Stomach (tissue), 9 donors: ENCODE measurements around the gene DOC2B. TPM values are rescaled to one million over a fixed set of nuclear protein-coding genes. Genes with fewer than 3 reads are reported as not detected.
A peak's percentile ranks its signal among the peaks of the same experiment; 100 is the strongest.
"Not testable (repeated sequence)": the region's sequence is repeated elsewhere in the genome, so short reads cannot be mapped to it uniquely, and the experiment has no call there.

Experiments used
- DNase-seq, 2 donors: peaks; one replicate each; pipeline versions ENCODE4 v3.0.0 to v3.0.0-alpha.2; 2013 to 2019
- H3K27ac ChIP-seq, 5 donors: fragments of 200-600 bp in 4 of 5; sonication (generic) in 4 of 5; one replicate each; pipeline ENCODE4 v1.5.1; 2013 to 2019; ENCODE audit warnings: mild to moderate bottlenecking in 1 of 5, moderate library complexity in 1 of 5
- H3K27me3 ChIP-seq, 3 donors: fragments of 200-600 bp; sonication (generic); one replicate each; pipeline ENCODE4 v1.5.1; 2017 to 2019; ENCODE audit warnings: mixed run types in 1 of 3
- H3K36me3 ChIP-seq, 4 donors: fragments of 200-600 bp; sonication (generic); 1 replicate in 3 of 4; 2 replicates in 1 of 4; pipeline ENCODE4 v1.5.1; 2016 to 2019
- H3K4me1 ChIP-seq, 4 donors: fragments of 200-600 bp; sonication (generic); one replicate each; pipeline ENCODE4 v1.5.1; 2016 to 2019
- H3K4me3 ChIP-seq, 4 donors: fragments of 200-600 bp; sonication (generic) in 3 of 4; one replicate each; pipeline ENCODE4 v1.5.1; 2016 to 2019; ENCODE audit warnings: mild to moderate bottlenecking in 1 of 4
- H3K9me3 ChIP-seq, 4 donors: fragments of 200-600 bp; sonication (generic); one replicate each; pipeline ENCODE4 v1.5.1; 2016 to 2019
- EP300 ChIP-seq: sonication (generic); formaldehyde crosslinking; IDR thresholded peaks from one replicate; pipeline ENCODE4 v1.6.1; 2017; ENCODE audit warnings: antibody characterized with exemption
- POLR2A ChIP-seq, 4 donors: fragments of 450-650 bp; IDR thresholded peaks; one replicate each; pipeline ENCODE4 v1.6.1; 2016; ENCODE audit warnings: antibody characterized with exemption in 4 of 4, control low read depth in 2 of 4, mild to moderate bottlenecking in 1 of 4, moderate library complexity in 1 of 4
- POLR2AphosphoS5 ChIP-seq, 3 donors: sonication (generic); formaldehyde crosslinking; IDR thresholded peaks; one replicate each; pipeline ENCODE4 v1.6.1; 2016; ENCODE audit warnings: antibody characterized with exemption in 3 of 3
- WGBS, 5 donors: extraction: QIAGEN DNeasy Blood & Tissue Kit in 3 of 5; methylation state at CpG; one replicate each; pipeline versions ENCODE4 v1.1.5 to v1.1.7; 2013 to 2018; 5-methylcytosine and 5-hydroxymethylcytosine counted together
- intact Hi-C: fragments of 100-400 bp; cut with DNase I; formaldehyde crosslinking; loops from one replicate; pipeline ENCODE4 v1.15.1; 2023; ENCODE audit warnings: low total_unique reads
- polyA plus RNA-seq, 3 donors: library from polyadenylated mRNA; stranded (reverse); fragments of 200-250 nt; gene quantifications; one replicate each; pipeline ENCODE4 v1.2.3, GENCODE V29; 2013
- total RNA-seq, 5 donors: library from RNA; depleted of rRNA; stranded (reverse); fragments of >200 nt; gene quantifications; one replicate each; pipeline versions ENCODE4 v1.1.0 to v1.2.3, GENCODE V29; 2014 to 2016
- TF ChIP-seq, protein P1 (sequence below), 7 experiments: fragments of 450-650 bp in 4 of 7; fragments of 200-600 bp in 3 of 7; sonication (generic) in 3 of 7; IDR thresholded peaks; one replicate each; pipeline ENCODE4 v1.5.1; 2016 to 2019; ENCODE audit warnings: antibody characterized with exemption in 7 of 7, control low read depth in 2 of 7, mild to moderate bottlenecking in 1 of 7
- donor health status: healthy with polysubstance abuse.
- donor health status: Bipolar disorder and iron deficiency.
- donor health status: healthy.

Gene DOC2B
- total and polyA plus RNA-seq, 8 donors, result 0.45 to 11.7 (median 4.1) TPM

DNA sequence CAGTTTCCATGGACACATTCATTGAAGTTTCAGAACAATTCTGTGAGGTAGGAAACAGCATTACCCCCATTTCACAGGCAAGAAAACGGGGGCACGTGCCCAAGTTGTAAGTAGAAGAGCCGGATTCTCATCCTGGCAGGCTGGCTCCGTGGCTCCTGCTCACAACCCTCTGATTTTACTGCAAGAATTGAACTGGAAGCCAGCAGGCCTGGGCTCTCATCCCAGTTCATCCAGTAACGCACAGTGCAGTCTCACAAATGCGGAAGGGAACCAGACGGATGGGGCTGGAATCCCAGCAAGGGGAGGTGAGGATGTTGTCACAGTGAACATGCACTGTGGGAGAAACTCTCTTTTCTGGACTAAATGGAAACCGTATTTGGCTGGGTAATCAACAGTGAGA is 40.7 kb upstream of the DOC2B start:
- no peak for DNase-seq
- TF ChIP-seq POLR2A (IDR thresholded peaks at IDR 0.05), result no peak
- TF ChIP-seq, protein P1, sequence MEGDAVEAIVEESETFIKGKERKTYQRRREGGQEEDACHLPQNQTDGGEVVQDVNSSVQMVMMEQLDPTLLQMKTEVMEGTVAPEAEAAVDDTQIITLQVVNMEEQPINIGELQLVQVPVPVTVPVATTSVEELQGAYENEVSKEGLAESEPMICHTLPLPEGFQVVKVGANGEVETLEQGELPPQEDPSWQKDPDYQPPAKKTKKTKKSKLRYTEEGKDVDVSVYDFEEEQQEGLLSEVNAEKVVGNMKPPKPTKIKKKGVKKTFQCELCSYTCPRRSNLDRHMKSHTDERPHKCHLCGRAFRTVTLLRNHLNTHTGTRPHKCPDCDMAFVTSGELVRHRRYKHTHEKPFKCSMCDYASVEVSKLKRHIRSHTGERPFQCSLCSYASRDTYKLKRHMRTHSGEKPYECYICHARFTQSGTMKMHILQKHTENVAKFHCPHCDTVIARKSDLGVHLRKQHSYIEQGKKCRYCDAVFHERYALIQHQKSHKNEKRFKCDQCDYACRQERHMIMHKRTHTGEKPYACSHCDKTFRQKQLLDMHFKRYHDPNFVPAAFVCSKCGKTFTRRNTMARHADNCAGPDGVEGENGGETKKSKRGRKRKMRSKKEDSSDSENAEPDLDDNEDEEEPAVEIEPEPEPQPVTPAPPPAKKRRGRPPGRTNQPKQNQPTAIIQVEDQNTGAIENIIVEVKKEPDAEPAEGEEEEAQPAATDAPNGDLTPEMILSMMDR (IDR thresholded peaks at IDR 0.05), result no peak
- no peak for TF ChIP-seq EP300
- no peak for TF ChIP-seq POLR2AphosphoS5 (IDR thresholded peaks at IDR 0.05)
- H3K27ac ChIP-seq, result no peak overlapping the region
- intact Hi-C loops, result no loop called here
- no peaks in the 10 kb centered on the region for H3K27me3 ChIP-seq
- H3K9me3 ChIP-seq, result no peaks in the 10 kb centered on the region
- no peak overlapping the region for H3K4me3 ChIP-seq
- H3K36me3 ChIP-seq, result no peaks in the 10 kb centered on the region
- no peaks in the 10 kb centered on the region for H3K4me1 ChIP-seq
- WGBS, 5 donors, result 69 to 90% (median 86%) methylated on average over 8 of the region's 8 CpGs

DNA sequence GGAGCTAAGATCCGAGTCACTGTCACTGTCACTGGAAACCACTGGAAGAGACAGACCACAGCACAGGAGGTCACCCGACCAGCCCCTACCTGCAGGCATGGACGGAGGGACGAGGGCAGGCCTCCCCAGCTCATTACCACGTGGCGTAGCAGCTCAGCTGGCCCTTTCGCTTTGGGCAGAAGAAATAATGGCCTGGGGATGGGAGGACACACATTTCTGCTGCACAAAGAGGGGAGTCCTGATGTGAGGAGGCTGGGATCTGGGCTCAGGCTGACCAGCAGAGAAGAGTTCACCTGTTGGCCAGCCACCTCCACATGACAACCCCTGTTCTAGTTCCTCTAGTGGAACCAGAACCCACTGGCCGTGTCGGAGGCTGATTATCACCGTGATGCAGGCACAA is 38.2 kb upstream of the DOC2B start:
- 87 to 98% (median 94%) methylated on average over 7 to 10 of the region's 10 CpGs for WGBS, 5 donors
- no peaks in the 10 kb centered on the region for H3K27me3 ChIP-seq
- H3K36me3 ChIP-seq, result peaks cover 0 to 5% (median 0%) of the 10 kb centered on the region in 4 donors
- H3K27ac ChIP-seq, result no peak overlapping the region
- TF ChIP-seq POLR2A (IDR thresholded peaks at IDR 0.05) (no peak), EP300 (no peak), POLR2AphosphoS5 (IDR thresholded peaks at IDR 0.05) (no peak)
- TF ChIP-seq, protein P1 (IDR thresholded peaks at IDR 0.05), result no peak
- intact Hi-C loops, result no loop called here
- H3K4me3 ChIP-seq, result no peak overlapping the region
- DNase-seq, result no peak
- peaks cover 0 to 4% (median 0%) of the 10 kb centered on the region in 4 donors for H3K4me1 ChIP-seq
- no peaks in the 10 kb centered on the region for H3K9me3 ChIP-seq

DNA sequence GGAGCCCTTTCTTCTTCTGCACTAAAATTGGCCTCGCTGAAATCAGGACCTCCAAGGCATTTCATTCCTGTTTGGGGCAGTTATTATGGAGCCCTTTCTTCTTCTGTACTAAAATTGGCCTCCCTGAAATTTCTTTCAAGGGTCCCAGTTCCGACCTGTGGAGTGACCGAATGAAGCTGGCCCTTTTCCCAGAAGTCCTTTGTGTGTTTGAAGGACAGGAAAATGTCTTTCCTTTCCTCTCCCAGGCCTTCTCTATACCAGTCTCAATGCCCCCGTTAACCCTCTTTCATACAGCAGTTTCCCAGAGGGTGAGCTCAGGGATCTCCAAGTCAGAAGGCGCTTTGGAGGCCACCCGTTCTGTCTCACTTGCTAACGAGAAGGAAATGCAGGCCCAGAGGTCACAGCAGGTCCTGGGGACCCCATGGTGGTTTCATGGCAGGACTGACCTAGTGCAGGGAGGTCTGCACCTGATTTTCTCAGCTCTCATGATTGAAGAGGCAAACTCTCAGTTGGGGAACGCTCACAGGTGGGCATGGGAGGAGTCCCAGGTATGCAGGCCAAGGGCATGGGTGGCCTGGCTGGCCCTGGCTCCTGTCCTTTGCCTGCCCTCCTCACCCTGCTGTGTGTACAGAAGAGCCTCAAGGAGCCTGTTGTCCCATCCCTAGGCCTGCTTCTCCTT is 37.1 kb upstream of the DOC2B start:
- DNase-seq, result no peak

DNA sequence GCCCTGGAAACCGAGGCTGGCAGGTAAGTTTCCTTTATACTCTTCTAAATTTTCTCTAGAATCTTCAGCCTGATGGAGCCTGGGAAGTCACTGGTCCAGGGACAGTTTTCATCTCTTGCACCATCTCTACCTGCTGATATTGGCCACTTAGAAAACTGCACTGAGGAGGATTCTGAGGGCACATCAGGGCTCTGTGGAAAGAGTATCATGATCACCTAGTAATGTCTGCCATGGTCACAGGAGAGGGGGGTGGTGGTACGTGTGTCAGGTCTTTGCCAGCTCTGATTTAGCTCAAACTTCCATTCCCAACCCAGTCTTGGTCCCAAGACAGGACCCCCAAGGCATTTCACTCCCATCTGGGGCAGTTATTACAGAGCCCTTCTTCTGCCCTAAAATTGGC is 35.2 kb upstream of the DOC2B start:
- Histone ChIP-seq H3K27me3 (no peaks in the 10 kb centered on the region), H3K27ac (no peak overlapping the region), H3K9me3 (no peaks in the 10 kb centered on the region), H3K36me3 (peaks cover 0 to 33% (median 16%) of the 10 kb centered on the region in 4 donors), H3K4me1 (peaks cover 0 to 4% (median 0%) of the 10 kb centered on the region in 4 donors), H3K4me3 (no peak overlapping the region)
- WGBS, 5 donors, result 47 to 73% (median 67%) methylated on average over 2 of the region's 2 CpGs
- DNase-seq, result no peak
- no peak for TF ChIP-seq POLR2A (IDR thresholded peaks at IDR 0.05)
- TF ChIP-seq EP300, result no peak
- intact Hi-C loops, result no loop called here

More for the DNA sequence above, 37.1 kb upstream of the DOC2B start:
- Histone ChIP-seq H3K4me3 (no peak overlapping the region), H3K4me1 (peaks cover 0 to 4% (median 0%) of the 10 kb centered on the region in 4 donors), H3K27ac (no peak overlapping the region), H3K9me3 (no peaks in the 10 kb centered on the region), H3K27me3 (no peaks in the 10 kb centered on the region), H3K36me3 (peaks cover 0 to 15% (median 4%) of the 10 kb centered on the region in 4 donors)
- WGBS, 5 donors, result 71 to 81% (median 77%) methylated on average over 8 of the region's 8 CpGs
- TF ChIP-seq POLR2AphosphoS5 (IDR thresholded peaks at IDR 0.05) (no peak), POLR2A (IDR thresholded peaks at IDR 0.05) (no peak), EP300 (no peak)
- TF ChIP-seq, protein P1 (IDR thresholded peaks at IDR 0.05), result no peak
- intact Hi-C loops, result no loop called here

DNA sequence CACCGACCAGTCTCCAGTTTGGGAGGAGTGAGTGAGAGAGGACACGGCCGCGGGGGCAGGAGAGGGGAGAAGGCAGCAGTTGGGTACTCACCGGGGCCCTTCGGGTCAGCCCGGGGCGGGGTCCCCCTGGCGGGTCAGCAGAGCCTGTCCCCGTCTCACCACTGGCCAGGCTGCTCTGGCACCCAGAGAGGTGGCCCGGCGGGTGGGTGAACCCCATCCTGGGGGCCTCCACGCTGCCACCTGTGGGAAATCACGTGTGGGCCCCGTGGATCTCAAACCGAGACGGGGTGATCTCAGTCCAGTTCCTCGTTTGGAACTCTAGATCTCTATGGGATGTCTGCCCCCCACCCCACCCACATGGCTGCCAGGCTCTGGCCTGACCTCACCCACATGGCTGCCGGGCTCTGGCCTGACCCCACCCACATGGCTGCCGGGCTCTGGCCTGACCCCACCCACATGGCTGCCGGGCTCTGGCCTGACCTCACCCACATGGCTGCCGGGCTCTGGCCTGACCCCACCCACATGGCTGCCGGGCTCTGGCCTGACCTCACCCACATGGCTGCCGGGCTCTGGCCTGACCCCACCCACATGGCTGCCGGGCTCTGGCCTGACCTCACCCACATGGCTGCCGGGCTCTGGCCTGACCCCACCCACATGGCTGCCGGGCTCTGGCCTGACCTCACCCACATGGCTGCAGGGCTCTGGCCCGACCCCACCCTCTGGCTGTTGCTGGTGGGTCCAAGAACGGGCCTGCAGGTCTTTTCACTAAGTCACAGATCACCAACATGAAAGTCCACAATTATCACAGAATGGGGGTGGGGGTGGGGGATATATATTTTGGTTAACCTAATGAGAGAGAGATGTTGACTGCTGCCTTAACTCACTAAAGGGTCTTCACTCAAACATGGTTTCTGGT is 34.4 kb upstream of the DOC2B start:
- DNase-seq, result peak in 1 of 2 donors; percentile 56
- peak overlapping the region in 2 of 5 donors; percentile 40 to 65 for H3K27ac ChIP-seq
- H3K9me3 ChIP-seq, H3K4me1 ChIP-seq, intact Hi-C loops, H3K27me3 ChIP-seq: not testable (repeated sequence)
- 33 to 72% (median 61%) methylated on average over 13 to 25 of the region's 29 CpGs for WGBS, 5 donors
- peak overlapping the region in 1 of 4 donors; percentile 34 for H3K4me3 ChIP-seq
- peaks cover 0 to 40% (median 22%) of the 10 kb centered on the region in 4 donors for H3K36me3 ChIP-seq
